T47D (cell line): ENCODE measurements around the gene S100A2.
"Not testable (repeated sequence)": the region's sequence is repeated elsewhere in the genome, so short reads cannot be mapped to it uniquely, and the experiment has no call there.

ENCODE experiments used
- DNase-seq, 2 experiments: peaks; one replicate each; pipeline versions ENCODE4 v3.0.0 to v3.0.0-alpha.2; 2011 to 2012; ENCODE audit warnings: low read depth in 1 of 2, low spot score in 1 of 2
- JUND ChIP-seq: IDR thresholded peaks from 2 replicates; pipeline ENCODE4 v1.6.1; 2012; ENCODE audit warnings: low read depth
- in situ Hi-C: cut with HindIII; loops from 2 replicates; pipeline ENCODE4 v1.10.0; 2016; ENCODE audit warnings: low sequenced_read_pairs, low pct_unique_long_range_greater_than_20kb

S100A2 gene

GRCh38 chr1:153526132-153526543, 39.5 kb downstream of the S100A2 start:
- in situ Hi-C loops: no loop called here
- DNase-seq: no peak
- no peak for TF ChIP-seq JUND

- no peak for DNase-seq
- TF ChIP-seq JUND: no peak
- in situ Hi-C loops: no loop called here
These were observed 40.4 kb downstream of the S100A2 start for GRCh38 chr1:153525088-153525728.

GRCh38 chr1:153522353-153523048, 43.1 kb downstream of the S100A2 start:
- in situ Hi-C loops: not testable (repeated sequence)

GRCh38 chr1:153521808-153522207, 43.8 kb downstream of the S100A2 start:
- in situ Hi-C loops, DNase-seq: not testable (repeated sequence)

More at GRCh38 chr1:153522353-153523048, 43.1 kb downstream of the S100A2 start:
- not testable (repeated sequence) for DNase-seq

GRCh38 chr1:153520818-153521476, 44.7 kb downstream of the S100A2 start:
- in situ Hi-C loops: no loop called here
- DNase-seq: peak in 1 of 2 experiments; percentile 53

GRCh38 chr1:153520137-153520691, 45.4 kb downstream of the S100A2 start:
- DNase-seq, in situ Hi-C loops: not testable (repeated sequence)

More at GRCh38 chr1:153520818-153521476, 44.7 kb downstream of the S100A2 start:
- TF ChIP-seq JUND: no peak

GRCh38 chr1:153519242-153519641, 46.4 kb downstream of the S100A2 start:
- no peak for TF ChIP-seq JUND
- in situ Hi-C loops: no loop called here
- DNase-seq: no peak

- no peak for TF ChIP-seq JUND
- in situ Hi-C loops: no loop called here
- peak; percentile 25 to 79 for DNase-seq
These were observed 49.9 kb downstream of the S100A2 start for GRCh38 chr1:153515504-153516394.

- no peak for TF ChIP-seq JUND
- no peak for DNase-seq
- in situ Hi-C loops: no loop called here
These were observed 52.0 kb downstream of the S100A2 start for GRCh38 chr1:153513666-153514065.

- peak in 1 of 2 experiments; percentile 69 for DNase-seq
- no peak for TF ChIP-seq JUND
- in situ Hi-C loops: no loop called here
These were observed 52.6 kb downstream of the S100A2 start for GRCh38 chr1:153513023-153513422.
